G401 (cell line): ENCODE measurements around the gene ZNF835. TPM values are rescaled to one million over a fixed set of nuclear protein-coding genes. Genes with fewer than 3 reads are reported as not detected.
"Not testable (repeated sequence)": the region's sequence is repeated elsewhere in the genome, so short reads cannot be mapped to it uniquely, and the experiment has no call there.

Experiments used
- DNase-seq: peaks from one replicate; pipeline ENCODE4 v3.0.0-alpha.2; 2015; ENCODE audit warnings: low spot score
- in situ Hi-C: cut with HindIII; loops from 2 replicates; pipeline ENCODE4 v1.10.0; 2016; ENCODE audit warnings: low sequenced_read_pairs, mixed read lengths
- total RNA-seq: library from RNA; depleted of rRNA; stranded (reverse); fragments of >200 nt; shearing (Covaris generic); gene quantifications from 2 replicates; pipeline ENCODE4 v1.2.3, GENCODE V29; 2014; rRNA removed

The ZNF835 gene
- total RNA-seq, result 0.37 TPM in 1 of 2 replicates, not detected in the other

DNA sequence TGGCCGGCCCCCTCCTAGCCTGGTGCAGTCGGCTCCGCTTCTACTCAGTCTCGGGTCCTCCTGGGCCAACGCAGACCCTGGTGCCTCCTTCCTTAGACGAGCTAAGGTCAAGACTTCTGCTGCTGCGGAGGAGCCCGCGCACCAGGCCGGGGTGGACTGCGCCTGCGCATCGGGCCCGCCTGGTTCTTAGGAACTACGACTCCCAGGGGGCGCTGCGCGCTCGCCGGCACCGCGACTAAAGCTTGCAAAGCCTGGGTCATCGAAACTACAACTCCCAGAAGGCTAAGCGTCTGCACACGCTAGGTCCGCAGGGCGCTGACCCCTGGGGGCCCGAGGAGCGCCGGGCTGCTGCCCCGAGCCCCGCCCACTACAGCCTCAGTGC lies at the start of gene ZNF835:
TSS of gene ZNF835 (minus strand) at position 145 of the 382 bp plus-strand sequence. CDS start 6,559 bp downstream, outside the sequence.
- DNase-seq, result peak; percentile 97
- in situ Hi-C loops, result no loop called here

DNA sequence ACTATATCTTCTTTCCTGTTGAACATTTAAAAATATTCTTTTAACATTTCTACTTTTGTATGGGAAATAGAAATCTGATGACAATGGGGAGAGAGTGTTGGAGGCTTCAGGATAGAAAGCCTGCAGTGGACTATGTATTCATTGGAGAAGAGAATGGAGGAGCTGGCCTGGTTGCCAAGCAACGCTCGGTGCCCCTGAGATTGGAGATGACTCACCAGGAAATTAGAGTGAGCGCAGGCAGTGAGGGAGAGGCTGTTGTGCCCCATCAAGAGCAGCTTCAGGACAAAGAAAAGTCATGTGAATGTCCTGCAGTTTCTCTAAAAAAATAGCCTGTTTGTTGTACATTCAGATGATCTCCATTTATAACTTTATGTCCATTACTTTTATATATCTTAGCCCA lies 48.7 kb upstream of the ZNF835 start:
- in situ Hi-C loops, result no loop called here
- no peak for DNase-seq

DNA sequence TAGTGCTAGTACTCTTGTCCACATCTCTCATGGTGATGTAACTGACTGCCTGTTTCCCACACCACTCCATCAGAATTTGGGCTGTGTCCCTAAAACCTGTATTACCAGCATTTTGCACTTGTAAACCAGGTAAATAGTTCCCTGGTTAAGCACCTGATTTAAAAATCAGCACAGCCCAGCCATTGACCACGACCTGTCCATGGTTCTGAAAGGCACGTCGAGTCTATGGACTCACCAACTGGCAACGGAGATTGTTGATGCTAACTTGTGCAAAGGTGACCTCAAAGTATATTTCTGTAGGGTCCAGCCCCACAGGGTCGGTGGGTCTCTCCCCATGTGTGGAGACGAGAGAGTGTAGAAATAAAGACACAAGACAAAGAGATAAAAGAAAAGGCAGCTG lies 46.7 kb upstream of the ZNF835 start:
- DNase-seq, result no peak
- in situ Hi-C loops, result no loop called here

DNA sequence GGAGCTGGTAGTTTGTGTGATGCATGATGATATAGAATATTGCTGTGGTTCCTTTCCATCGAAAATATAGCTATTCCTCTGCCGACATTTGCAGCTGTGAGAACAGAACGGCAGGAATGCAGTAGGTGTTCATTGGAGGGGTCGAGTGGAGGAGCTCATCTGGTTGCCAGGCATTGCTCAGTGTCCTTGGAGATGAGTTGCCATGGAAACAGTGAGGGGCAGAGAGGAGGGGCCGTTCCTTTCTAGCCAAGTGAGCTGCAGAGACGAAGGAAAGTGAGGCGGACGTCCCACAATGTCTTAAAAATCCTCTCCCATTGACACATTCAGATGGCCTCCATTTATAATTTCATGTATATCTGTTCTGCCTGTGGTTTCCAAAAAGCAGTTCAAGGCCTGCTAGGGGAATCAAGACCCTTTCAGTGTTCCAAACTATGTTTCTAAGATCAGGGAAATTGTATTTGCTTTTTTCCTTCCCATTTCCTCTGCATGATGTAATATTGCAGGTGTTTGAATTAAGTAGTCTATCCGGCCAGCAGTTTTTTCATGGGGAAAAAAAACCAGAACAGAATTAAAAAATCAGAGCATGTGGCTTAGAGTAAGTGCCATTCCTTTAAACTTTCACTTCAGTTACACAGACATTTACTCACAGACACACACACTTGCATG lies 41.2 kb upstream of the ZNF835 start:
- in situ Hi-C loops, result no loop called here
- no peak for DNase-seq

DNA sequence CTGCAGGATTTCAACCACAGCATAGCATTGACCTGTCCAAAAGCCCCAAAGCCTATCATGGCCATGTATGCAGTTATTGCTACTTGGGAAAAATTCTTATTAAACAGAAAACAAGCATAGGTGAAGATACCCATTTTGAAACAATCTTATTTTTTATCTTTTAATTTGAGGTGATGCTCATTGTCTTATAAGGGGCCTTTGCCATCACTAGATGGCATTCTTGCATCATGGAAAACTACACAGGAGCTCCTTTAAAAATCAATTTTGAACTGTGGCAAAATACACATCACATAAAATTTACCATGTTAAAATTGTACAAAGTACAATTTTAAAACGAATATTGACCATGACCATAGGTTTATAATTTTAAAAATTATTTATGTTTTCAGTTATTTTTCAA lies 38.9 kb upstream of the ZNF835 start:
- in situ Hi-C loops, result no loop called here
- DNase-seq, result no peak

DNA sequence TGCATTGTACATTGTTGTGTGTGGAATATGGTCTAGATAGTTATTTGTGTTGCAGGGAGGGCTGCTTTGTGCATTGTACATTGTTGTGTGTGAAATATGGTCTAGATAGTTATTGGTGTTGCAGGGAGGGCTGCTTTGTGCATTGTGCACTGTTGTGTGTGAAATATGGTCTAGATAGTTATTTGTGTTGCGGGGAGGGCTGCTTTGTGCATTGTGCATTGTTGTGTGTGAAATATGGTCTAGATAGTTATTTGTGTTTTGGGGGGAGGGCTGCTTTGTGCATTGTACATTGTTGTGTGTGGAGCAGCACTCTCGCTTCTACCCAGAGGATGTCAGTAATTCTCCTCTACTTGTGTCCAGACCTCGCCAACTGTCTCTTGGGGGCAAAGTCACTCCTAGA lies 36.3 kb upstream of the ZNF835 start:
- in situ Hi-C loops, result no loop called here
- DNase-seq, result no peak

DNA sequence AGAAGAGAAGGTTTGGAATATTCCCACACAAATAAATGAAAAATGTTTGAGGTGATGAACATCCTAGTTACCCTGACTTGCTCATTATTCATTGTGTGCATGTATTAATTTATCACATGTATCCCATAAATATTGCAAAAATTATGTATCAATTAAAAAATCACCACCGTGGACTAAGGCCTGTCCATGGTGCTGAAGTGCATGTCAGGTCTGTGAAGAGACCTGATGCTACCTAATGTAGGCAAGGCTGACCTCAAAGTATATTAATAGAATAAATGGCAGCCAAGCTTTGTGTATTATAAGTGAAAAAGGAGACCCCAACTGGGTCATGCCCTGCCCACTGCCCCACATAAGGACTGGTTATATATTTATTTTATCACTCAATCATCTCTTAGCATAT lies 34.4 kb upstream of the ZNF835 start:
- in situ Hi-C loops, result no loop called here
- DNase-seq, result no peak

DNA sequence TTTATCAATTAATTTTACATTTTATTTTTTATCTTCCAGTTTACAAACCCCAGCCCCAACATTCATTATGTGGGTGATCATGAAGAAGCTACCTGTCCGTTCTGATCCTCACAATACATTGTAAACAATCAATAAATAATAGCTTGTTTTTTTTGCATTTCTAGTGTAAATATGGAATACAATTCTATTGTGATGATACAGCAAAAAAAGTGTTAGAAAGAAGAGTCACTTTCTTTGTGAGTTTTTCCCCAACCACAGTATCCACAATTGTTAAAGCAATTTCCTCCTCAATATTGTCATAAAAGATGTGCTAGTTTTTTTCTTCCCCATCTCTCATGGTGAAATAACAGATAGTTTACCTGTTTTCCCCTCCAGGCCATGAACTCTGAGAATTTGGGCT lies 30.3 kb upstream of the ZNF835 start:
- DNase-seq, result no peak
- in situ Hi-C loops, result no loop called here

DNA sequence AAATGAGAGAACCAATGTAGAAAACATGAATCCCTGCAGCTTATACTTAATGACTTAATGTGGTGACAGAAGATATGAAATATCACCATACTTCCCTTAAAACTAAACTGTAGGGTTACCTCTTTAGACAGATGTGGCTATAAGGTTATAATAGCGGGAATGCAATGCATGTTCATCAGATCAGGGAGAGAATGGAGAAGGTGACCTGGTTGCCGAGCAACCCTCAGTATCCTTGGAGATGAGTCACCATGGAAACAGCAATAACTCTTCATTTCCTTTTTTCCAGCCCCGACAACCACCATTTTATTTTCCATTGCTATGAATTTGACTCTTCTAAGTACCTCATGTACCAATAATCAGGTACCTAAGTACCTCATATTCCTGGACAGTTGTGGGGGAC lies 28.0 kb upstream of the ZNF835 start:
- in situ Hi-C loops, result no loop called here
- no peak for DNase-seq

DNA sequence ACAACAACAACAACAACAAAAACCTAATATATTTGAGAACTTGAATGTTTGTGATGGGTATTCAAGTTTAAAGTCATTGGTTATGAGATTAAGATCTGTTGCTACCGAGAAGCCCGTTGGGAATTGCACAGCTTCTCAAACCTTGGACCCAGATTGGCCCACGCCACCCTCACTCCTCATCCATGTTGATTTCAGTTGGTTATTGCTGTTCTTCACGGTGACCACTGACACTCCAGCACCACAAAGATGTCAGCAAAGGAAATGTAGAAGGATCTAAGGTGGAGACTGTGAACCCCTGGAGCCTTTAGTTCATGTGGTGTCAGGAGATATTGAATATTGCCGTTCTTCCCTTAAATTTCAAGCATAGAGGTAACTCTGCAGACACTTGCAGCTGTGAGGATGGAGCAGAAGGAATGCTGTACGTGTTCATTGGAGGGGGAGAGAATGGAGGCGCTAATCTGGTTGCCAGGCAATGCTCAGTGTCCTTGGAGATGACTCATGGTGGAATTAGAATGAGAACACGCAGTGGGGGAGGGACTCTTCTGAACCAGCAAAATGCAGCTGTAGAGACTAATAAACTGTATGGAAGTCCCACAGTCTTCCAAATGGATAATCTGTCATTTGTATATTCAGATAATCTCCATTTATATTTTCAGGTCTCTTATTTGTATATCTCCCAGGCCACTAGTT lies 20.8 kb upstream of the ZNF835 start:
- no peak for DNase-seq
- in situ Hi-C loops, result no loop called here

DNA sequence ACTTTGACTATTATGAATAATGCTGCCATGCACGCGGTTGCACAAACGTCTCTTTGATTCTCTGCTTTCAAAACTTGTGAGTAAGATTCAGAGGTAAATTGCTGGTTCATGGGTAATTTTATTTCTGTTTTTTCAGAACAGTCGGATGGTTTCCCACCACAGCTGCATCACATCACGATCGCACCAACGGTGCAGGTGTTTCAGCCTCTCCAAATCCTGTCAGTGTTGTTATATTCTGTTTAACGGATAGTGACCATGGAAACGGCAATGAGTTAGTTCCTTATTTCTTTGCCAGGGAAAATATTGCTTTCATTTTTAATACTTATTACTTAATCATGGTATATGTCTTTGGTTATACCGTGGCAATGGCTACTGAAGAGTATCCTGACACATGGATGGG lies 19.1 kb upstream of the ZNF835 start:
- DNase-seq, result no peak
- in situ Hi-C loops, result no loop called here

DNA sequence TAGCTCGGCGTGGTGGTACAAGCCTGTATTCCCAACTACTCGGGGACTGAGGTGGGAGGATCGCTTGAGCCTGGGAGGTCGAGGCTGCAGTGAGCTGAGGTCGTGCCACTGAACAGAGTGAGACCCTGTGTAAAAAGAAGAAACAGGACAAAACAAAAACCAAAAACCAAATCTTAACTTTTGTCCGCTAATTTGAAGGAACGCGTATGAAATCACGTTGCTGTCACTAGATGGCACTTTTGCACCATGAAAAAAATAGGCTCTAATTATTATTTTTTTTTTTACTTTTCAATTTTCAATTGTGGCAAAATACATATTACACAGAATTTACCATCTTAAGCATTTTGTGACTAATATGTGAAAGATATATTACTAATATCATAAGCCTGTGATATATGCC lies 17.6 kb upstream of the ZNF835 start:
- no peak for DNase-seq
- in situ Hi-C loops, result no loop called here

DNA sequence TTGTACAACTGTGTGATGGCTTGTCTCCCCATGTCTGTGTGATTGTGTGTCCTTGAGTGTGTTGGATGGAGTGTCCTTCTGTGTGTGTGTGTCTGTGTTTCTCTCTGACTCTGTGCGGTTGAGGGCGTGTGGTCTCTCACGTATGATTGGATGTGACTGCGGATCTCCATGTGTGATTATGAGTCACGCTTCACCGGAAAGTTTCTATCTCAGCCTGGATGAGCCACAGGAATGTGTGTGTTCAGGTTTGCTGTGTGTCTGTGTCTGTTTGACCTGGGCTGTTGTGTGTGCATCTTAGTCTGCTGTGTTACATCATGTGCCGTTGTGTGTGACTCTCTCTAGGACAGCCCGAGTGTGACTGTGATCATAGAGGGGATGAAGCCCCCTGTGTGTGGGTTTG lies 15.5 kb upstream of the ZNF835 start:
- in situ Hi-C loops, result no loop called here
- DNase-seq, result no peak

DNA sequence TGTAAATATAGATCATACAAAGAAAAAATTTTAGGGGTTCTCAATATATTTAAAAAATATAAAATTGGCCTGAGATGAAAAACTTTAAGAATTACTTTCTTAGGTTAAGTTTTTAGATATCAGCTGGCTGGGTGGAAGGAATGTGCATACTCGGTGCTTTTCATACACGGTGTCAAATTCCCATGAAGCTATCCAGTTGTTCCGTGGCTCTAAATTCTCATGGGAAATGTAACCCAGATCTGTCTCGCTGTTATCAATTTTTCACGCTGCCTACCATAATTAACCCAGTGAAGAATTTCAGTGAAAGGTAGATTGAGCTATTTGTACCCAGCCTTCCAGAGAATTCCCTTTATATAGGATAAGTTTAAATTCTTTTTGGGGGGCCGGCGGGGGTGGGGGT lies 11.6 kb upstream of the ZNF835 start:
- in situ Hi-C loops, result no loop called here
- DNase-seq, result no peak

DNA sequence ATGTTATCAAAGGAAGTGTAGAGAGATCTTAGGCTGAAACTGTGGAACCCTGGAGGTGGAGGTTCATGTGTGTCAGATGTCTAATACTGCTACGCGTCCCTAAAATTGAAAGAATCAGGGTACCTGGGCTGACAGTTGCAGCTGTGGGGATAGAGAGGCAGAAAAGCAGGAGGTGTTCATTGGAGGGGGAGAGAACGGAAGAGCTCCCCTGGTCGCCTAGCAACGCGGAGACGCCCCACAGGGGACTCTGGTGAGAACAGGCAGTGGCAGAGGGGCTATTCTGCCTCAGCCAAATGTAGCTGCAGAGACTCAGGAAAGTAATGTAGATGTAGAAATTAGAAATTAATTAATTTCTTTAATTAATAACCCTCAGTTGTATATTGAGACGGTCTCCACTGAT lies 10.1 kb upstream of the ZNF835 start:
- DNase-seq, result no peak
- in situ Hi-C loops, result no loop called here

DNA sequence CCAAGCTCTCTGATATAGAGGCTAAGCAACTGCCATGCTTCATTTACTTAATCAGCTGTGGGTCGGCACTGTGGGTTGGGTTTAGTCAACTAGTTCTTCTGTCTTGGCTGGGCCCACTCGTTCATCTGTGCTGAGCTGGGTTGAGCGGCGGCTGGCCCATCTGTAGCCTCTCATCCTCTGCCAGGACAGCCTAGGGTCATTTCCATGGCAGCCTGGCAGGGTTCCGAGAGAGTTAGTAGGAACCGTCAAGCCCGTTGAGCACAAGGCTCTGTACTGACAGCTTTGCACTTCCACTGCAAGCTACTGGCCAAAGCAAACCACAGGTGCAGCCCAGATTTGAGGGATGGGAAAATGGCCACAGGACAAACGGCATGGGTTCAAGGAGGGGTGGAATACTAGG lies 6.6 kb upstream of the ZNF835 start:
- peak; percentile 56 for DNase-seq
- in situ Hi-C loops, result no loop called here

DNA sequence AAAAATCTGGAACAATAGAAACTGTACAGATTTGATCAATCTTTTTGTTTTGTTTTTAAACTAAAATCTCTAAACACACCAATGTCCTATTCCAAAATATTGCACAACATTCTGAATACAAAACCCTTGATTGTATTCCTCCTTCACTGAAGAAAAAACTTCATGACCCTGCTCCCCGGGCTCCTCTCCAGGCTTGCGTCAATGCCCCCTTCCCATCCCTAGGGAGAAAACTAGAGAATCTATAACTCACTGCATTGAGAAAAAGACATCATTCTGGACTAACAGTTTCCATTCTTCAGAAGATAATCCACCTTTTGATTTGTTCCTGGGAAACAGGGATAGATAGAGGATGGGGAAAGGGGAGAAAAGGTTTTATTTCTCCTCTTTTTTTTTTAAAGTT lies 1.1 kb upstream of the ZNF835 start:
- in situ Hi-C loops, result not testable (repeated sequence)

DNA sequence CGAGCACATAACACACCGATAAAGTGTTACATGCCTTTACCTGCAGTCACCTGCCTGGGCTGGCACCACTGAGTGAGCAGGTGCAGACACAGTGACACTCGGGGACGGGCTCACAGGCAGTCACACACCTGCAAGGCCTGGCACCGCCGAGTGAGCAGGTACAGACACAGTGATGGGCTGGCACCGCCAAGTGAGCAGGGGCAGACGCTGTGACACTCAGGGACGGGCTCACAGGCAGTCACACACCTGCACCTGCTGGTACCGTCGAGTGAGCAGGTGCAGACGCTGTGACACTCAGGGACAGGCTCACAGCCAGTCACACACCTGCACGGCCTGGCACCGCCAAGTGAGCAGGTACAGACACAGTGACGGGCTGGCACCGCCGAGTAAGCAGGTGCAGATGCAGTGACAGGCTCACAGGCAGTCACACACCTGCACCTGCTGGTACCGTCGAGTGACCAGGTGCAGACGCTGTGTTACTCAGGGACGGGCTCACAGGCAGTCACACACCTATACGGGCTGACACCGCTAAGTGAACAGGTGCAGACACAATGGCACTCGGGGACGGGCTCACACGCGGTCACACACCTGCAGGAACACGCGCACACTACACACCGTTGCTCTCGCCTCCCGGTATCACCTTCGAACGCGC lies 470 bp downstream of the ZNF835 start:
- no peak for DNase-seq
- in situ Hi-C loops, result no loop called here

More for the DNA sequence above, 1.1 kb upstream of the ZNF835 start:
- not testable (repeated sequence) for DNase-seq

DNA sequence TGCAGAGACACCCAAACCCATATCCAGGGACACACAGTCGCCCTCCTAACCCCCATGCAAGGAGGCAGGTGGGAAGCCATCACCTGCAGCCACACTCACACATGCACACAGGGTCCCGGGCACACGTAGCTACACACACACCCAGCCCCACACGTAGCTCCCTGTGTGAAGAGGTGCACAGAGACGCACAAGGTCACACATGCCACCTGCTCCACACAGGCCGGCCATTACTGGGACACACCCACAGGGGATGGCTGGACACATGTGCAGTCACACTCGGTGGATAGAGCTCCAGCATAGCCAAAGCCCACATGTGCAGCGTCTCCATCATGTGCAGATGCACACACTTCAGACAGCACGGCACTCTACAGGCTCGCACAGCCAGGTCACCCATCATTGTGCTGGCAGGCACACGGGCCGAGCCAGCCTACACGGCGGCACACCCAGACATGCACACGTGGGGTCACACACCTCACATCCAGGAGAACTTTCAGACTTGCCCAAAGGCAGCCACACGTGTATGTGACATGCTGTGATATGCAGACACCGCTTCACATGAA lies 1.1 kb downstream of the ZNF835 start:
- in situ Hi-C loops, result no loop called here
- DNase-seq, result no peak

DNA sequence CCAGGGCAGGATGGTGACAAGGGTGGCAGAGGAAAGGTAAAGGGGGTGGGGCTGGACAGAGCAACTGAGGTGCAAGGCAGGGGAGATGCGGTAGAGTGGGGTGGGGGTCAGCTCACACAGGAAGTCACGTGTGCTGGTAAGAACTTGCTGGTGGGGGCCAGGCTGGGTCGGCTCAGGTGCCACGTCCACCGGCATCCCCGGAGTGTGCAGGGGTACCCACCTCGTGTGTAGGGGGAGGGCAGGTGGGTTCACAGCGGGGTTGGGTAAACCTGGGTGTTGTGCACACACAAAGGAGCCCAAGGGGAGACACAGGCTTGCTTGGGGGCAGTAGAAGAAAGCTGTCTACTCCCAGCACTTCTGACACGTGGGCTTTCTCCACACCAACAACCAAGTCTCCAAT lies 2.9 kb downstream of the ZNF835 start:
- in situ Hi-C loops, result no loop called here
- DNase-seq, result no peak
